ENCODE measurements around the gene RAB11FIP3.

RAB11FIP3 gene

DNA sequence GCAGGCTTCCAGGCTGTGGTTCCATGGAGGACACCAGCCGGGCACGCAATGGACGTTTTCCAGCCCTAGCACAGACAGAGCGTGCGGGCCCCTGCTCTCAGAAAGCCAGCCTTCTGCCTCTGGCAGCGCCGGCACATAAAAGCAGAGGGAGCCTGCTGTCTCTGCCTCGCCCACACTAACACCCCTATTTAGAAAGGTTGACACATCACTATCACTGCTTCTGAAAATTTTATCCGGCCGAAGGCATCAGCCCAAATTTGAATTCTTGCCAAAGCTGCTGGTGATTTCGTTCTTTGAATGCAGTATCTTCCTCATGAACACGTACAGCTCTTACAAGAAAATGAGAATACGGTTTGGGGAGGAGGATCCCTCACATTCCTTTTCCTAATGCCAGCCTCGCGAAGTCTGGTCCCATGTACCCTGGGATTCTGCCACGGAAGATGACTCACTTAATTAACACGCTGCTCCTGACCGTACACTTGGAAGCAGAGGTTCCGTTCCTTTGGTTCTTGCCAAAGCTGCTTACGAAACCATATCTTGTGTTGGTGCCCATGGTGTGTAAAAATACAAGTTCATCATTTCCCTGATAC lies 1.3 kb upstream of the RAB11FIP3 start:
- ATAC-seq = no peak

DNA sequence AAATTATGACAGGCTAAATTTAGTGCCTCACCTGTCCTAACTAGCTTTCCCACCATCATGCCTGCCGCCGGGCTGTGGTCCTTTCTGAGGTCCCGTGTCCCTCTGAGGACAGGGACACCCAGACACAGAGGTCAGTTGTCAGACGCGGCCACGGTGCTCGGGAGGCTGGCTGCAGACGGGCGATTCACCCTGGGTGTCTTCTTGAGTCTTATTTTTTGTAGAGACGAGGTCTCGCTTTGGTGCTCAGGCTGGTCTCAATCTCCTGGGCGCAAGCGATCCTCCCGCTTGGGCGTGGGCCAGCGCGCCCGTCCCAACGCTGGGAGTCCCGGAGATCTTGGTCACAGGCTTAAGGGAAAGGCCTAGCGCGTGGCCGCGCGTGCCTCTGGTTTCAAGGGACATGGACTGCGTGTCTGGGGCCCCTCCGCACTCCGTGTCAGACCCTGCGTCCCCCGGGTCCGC lies 797 bp upstream of the RAB11FIP3 start:
- no peak for ATAC-seq

DNA sequence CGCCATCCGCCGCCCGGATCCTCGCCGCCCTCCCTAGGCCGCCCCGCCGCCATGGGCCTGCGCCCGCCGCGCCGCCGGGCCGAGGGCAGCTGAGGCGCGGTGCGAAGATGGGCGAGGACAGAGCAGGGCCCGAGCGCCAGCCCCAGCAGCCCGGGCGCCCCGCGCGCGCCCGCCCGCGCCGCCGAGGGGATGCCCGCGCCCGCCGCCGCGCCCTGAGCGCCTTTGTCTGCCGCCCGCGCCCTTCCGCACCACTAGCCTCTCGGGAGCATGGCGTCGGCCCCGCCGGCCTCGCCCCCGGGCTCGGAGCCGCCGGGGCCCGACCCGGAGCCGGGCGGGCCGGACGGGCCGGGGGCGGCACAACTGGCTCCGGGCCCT lies 278 bp downstream of the RAB11FIP3 start:
- ATAC-seq = peak; percentile 59 to 62

DNA sequence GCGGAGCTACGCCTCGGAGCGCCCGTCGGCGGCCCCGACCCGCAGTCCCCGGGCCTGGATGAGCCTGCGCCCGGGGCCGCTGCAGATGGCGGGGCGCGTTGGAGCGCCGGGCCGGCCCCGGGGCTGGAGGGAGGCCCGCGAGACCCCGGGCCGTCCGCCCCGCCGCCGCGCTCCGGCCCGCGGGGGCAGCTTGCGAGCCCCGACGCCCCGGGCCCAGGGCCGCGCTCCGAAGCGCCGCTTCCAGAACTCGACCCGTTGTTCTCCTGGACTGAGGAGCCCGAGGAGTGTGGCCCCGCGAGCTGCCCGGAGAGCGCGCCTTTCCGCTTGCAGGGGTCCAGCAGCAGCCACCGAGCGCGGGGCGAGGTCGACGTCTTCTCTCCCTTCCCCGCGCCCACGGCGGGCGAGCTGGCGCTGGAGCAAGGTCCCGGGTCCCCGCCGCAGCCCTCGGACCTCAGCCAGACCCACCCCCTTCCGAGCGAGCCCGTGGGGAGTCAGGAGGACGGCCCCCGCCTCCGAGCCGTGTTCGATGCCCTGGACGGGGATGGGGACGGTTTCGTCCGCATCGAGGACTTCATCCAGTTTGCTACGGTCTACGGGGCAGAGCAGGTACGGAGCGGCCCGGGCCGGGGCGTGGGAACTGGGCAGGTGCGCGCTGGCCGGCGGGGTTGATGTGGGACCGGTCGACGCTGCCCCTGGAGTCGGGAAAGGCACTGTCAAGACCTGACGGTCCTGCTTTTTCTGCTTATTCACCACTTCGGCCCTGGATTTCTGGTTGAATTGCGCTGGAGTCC lies 861 bp downstream of the RAB11FIP3 start:
- ATAC-seq = no peak

DNA sequence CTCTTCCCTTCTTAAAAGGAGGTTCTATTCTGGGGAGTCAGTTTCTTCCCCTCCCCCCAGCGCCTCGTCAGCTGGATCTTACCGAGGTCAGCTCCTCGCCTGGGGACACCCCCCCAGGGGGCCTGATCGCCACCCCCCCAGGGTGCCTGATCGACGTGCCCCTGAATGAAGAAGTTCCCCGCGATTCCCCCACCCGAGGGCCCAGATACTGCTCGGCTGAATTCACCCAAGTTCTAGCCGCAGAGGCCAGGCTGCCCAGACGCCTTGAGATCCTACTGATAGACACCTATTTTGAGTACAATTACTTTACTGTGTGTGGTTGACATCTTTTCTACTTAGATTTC lies 1.4 kb downstream of the RAB11FIP3 start:
- ATAC-seq = no peak

DNA sequence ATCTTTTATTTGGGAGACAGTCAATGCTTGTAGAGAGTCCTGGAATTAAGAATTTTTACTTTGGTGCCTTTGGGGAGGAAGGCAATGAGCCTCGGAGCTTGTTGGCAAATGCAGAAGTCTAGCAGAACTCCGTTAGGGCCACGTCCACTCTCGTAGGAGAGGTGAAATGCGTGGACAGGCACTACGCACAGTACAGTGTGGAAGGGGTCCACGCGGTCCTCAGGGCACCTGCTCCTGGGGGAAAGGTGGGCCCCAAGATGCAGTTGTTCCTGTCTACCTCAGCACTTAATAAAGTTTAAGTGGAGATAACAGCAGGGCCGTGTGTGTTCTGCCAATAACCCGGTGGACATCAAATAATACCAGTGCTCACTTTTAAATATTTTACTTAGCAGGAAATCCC lies 1.8 kb downstream of the RAB11FIP3 start:
- no peak for ATAC-seq

DNA sequence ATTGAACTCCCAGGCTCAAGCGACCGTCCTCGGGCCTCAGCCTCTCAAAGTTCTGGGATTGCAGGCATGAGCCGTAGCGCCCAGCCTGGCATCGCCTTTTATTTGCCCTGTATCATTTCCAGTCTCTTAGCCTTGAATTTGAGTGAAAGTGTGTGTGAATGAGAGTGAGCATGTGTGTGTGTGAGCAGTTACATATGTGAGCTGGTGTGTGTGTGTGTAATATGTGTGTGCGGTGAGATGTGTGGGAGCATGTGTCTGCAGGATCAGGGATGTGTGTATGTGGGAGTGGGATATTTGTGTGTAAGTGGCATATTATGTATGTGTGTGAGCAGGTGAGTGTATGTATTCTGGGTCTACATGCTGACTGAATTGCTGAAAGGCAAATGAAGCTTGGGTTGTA lies 5.5 kb downstream of the RAB11FIP3 start:
- ATAC-seq = no peak

DNA sequence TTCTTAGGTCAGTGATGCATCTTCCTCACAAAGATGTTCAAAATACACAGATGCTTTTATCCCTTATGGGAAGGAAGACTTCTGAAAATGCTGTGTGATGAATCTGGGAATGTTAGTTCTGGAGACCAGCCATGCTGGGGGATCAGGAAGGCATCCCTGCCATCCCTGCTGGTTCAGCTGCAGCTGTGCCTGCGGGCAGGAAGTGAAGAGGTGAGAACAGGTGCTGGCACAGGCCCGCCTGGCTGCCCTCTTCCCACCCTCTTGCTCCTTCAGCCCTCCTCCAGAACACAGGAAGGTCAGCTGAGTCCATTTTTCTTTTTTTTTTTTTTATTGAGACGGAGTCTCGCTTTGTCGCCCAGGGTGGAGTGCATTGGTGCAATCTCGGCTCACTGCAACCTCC lies 15.2 kb downstream of the RAB11FIP3 start:
- no peak for ATAC-seq

DNA sequence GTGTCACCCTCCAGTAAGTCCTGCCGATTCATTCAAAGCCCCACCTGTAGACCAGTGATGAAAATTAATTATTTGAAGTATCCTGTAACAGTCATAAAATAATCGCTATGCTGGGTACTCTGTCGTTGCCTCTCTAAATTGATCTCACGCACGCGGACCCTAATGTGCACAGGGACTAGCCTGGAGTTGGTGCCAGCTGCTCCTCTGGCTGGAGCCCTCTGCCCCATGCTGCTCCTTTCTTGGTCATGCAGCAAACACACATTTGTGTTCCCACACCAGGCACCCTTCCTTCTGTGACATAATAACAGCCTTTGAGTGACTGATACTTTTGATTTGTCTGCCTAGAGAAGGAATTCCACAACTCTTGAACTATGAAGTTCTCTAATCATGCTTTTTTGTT lies 16.0 kb downstream of the RAB11FIP3 start:
- ATAC-seq = no peak

DNA sequence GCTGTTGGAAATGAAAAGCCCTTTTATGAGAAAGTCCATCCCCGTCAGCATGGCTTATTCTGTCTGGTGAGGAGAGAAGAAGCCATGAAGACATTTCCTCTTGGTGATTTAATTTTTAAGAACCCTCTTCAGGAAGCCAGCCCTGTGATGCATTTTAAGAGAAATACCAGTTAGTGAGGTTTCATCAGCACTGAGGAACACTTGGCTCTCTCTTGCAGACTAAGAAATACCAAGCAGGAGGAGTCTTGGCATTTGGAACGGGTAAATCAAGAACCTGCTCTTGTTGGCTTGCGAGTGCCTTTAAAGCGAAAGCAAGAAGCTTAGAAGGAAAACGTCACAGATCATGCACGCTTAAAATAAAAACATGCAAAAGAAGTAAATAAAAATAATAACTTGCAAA lies 17.5 kb downstream of the RAB11FIP3 start:
- no peak for ATAC-seq

DNA sequence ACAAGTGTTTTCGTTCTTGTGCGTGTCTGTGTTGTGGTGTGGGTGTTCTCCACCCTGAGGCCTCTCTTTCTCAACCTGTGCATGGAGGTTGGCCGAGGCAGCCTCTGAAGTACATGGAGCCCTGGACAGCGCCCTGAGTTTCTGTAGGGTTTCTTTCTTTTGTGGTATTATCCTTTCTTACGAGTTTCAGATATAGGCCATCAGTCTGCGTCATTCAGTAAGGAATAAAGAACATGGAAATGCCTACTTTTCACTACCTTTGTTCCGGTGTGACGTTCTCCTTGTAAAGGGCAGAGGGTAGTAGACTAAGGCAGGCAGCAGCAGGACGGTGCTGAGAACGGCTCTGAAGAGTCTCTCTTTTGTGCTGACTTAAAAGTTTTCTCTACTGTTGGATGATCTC lies 18.6 kb downstream of the RAB11FIP3 start:
- no peak for ATAC-seq

DNA sequence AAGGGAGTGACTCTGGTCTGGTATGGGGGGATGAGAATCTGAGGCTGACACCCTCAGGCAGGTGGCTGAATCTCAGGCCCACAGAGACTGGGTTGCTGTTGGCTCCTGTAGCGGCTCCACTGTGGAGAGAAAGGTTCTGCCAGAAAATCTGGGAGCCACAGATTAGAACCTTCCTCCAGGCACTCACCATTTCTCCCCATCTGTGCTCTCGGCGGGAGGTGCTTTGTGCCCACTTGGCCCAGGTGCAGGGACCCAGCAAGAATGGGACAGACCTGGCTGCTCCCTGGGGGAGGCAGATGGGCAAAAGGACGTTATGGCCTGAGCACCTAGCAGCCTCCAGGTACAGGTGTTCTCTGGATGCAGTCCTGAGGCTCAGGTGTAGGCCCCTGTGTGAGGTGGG lies 20.1 kb downstream of the RAB11FIP3 start:
- no peak for ATAC-seq

DNA sequence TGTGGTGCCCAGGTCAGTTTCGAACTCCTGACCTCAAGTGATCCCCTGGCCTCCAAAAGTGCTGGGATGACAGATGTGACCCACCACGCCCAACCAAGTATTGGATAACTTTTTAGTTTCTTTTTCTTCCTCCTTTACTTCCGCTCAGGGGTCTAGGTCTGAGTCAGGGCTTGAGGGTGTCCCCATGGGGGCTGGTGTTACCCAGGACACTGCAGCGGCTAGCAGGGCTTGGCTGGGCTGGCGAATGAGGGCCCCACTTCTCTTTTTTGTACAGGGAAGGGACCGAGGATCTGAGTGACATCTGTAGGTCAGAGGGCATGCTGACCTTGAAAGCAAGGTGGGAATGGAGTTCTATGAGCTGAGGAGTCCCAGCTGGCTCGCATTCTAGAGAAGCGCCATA lies 24.9 kb downstream of the RAB11FIP3 start:
- no peak for ATAC-seq

DNA sequence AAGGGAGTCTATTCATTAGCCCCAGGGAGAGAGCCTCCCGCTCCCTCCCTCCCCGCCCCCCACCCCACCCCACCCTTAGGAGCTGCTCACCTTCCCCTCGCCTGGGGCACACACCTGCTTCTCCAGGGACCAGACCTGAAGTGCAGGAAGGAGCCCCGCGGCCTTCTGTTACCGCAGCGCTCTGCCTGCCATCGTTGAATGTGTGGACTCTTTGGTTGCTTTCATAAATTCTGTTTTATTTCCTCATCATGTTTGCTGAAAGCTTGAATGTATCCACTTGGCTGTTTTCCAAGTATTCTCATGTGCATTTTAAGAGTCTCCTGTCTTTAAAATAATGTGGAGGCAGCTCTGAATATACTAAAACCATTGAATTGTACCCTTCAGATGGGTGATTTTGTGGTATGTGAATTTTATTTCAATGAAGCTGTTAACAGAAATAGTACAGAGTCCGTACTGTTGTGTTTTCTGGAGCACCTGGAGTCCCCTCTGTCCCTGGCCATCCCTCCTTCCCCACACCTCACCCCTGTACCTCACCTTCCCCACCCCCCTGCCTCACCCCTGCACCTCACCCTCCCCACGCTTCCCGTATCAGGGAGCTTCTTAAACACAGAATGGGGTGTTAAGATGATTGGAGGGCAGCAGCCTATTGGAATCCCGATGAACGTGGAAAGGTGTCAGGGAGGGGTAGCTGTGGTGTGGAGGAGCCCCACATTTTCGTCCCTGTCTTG lies 25.5 kb downstream of the RAB11FIP3 start:
- no peak for ATAC-seq

DNA sequence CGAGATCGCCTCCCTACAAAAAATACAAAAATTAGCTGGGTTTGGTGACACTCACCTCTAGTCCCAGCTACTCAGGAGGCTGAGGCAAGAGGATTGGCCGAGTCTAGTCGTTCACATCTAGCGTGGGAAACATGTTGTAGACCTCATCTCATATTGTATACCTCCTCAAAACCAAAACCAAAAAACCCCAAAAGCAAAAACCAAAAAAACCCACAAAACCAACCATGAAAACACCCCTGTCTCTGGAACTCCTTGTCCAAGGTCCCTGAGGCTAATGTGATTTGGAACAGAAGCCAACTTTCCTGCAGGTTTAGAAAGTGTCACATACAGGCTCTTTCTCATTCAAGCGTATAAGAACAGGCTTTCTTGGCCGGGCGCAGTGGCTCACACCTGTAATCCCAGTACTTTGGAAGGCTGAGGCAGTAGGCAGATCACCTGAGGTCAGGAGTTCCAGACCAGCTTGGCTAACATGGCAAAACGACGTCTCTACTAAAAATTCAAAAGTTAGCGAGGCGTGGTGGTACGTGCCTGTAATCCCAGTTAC lies 29.0 kb downstream of the RAB11FIP3 start:
- no peak for ATAC-seq

DNA sequence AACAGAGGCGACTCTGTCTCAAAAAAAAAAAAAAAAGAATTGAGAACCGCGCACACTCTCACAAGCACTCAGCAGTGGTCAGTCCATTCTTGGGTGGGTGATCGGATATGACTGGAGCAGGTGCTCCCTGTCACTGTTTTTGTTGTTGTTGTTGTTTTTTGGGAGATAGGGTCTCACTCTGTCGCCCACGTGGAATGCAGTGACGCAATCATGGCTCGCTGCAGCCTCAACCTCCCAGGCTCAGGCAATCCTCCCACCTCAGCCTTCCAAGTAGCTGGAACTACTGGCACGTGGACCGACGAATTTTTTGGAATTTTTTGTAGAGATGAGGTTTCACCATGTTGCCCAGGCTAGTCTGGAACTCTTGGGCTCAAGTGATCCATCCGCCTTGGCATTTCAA lies 30.0 kb downstream of the RAB11FIP3 start:
- no peak for ATAC-seq

DNA sequence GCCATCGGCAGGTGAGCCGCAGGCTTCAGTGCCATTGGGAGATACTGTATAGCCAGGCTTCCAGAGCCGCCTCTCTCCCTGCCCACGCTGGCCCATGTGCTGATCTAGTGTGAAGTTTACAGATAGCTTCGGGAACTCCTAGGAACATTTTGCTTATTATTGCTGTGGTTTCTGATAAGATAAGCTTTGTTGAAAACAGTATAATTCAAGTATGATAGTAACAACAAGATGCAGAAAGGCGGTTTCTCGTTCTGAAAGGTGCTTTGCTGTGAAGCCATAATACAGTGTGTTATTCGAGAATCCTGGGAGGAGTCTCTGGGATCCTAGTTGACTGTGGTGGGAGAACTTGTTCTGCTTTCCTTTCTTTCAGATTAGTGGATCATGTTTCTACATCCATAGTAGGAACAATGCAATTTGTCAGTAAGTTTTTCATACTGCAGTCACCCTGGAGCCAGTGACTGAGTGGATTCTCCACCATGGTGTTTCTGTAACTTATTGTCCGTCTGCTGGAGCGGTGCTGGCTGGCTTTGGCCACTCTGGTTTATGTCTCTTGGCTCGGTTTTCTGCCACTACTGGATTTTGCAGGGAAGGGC lies 31.5 kb downstream of the RAB11FIP3 start:
- ATAC-seq = no peak

DNA sequence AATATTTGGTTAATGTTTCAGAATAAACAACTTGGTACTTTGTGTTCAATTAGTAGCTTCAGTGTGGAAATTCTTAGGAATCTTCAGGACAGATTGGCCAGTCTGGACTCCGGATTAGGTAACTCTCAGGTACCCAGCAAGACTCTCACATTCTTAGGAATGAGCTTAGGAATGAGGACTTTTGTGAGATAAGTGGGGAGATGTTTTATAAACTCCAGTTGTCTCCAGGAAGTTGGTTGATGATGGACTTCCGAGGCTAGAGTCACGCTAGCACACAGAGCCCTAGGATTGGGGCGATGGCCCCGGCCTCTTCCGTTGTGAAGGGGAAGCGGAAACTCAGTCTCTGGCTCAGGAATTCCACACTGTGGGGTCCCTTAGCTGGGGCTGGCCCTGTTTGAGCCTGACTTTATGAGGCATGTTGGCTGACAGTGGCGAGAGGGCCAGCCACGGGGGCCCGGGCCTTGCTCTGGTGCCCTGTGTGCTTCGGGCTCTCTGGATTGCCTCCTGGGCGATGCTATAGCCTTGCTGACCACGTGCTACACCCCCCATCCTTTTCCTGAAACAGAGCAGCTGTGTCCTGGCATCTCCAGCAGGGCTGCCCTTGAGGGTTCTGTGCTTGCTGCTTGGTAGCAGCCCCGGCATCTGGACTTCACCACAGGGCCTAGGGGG lies 32.4 kb downstream of the RAB11FIP3 start:
- ATAC-seq = no peak

DNA sequence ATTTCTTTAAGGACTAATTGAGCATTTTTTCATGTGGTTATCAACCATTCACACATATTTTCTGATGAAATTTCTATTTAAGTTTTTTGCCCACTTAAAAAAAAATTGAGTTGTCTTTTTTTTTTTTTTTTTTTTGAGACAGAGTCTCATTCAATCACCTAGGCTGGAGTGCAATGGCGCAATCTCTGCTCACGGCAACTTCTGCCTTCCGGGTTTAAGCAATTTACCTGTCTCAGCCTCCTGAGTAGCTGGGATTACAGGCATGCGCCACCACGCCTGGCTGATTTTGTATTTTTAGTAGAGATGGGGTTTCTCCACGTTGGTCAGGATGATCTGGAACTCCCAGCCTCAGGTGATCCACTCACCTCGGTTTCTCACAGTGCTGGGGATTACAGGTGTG lies 34.3 kb downstream of the RAB11FIP3 start:
- no peak for ATAC-seq

DNA sequence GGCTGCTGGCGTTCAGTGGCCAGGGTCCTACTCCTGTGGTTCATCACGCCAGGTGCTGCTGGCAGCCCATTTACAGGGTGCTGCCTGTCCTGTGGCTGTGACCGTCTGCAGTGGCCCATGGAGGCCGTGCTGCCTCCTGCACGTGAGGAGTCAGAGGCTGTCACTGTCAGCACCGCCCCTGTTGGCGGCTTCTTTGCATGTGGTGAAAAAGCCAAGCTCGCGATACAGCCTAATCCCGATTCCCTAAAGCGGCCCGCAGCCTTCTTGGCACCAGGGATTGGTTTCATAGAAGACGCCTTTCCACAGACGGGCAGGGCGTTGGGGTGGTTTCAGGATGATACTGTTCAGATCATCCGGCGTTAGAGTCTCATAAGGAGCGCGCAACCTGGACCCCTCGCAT lies 35.3 kb downstream of the RAB11FIP3 start:
- no peak for ATAC-seq

DNA sequence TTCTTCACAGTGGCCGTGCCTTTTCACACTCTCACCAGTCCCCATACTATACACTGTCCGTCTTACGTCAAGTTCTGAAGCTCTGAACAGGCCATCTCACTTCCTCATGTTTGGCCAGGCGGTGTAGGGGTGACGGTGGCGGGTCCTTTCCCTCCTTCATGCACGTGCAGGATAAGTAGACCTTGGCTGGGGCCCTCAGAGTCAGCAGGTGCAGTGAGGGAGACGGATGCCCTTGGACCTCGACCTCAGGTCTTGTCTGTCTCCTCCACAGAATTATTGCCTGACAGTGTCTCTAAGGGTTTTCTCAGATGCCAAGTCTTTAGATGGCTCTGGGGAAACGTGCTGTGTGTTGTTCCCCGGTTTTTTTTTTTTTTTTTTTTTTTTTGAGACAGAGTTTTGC lies 37.6 kb downstream of the RAB11FIP3 start:
- no peak for ATAC-seq

DNA sequence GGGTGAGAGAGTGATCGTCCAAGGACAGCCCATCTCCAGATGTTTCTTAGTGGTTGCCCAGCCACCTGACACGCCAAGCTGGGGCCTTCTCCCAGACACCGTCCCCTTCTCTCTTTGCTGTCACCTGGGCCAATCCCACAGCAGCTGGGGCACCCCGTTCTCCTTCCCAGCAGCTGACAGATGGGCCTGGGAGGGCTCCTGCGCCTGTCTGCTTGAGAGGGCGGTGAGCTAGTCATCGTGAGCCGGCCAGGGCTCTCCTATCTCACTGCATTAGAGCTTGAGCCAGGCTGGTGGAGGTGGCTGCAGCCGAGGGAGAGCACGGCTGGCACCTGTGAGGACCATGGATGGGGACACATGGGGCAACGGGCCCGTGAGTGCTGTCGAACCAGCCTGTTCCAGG lies 41.2 kb downstream of the RAB11FIP3 start:
- ATAC-seq = no peak

Measured in activated CD4-positive, CD25-positive, alpha-beta regulatory T cell treated with anti-CD3 and anti-CD28 coated beads, Interleukin-2, amount 50 U/mL, for 24 hours (primary cell).